Measurements from ENCODE around the gene RAD23A. TPM values are rescaled to one million over a fixed set of nuclear protein-coding genes. Genes with fewer than 3 reads are reported as not detected.
"Not testable (repeated sequence)": the region's sequence is repeated elsewhere in the genome, so short reads cannot be mapped to it uniquely, and the experiment has no call there.

RAD23A gene
- total RNA-seq, 1 experiment from 2014 or later: 126 TPM

GRCh38 chr19:12970070-12970820 is 24.6 kb downstream of the RAD23A start:
- no peak for DNase-seq (ENCODE audit: low read depth, low spot score)
- in situ Hi-C loops (cut with HindIII; ENCODE audit: low pct_unique_long_range_greater_than_20kb, low sequenced_read_pairs): no loop called here

- in situ Hi-C loops (cut with HindIII; ENCODE audit: low pct_unique_long_range_greater_than_20kb, low sequenced_read_pairs): no loop called here
- DNase-seq (ENCODE audit: low read depth, low spot score): no peak
These were observed 27.6 kb downstream of the RAD23A start for GRCh38 chr19:12973236-12973635.

DNA sequence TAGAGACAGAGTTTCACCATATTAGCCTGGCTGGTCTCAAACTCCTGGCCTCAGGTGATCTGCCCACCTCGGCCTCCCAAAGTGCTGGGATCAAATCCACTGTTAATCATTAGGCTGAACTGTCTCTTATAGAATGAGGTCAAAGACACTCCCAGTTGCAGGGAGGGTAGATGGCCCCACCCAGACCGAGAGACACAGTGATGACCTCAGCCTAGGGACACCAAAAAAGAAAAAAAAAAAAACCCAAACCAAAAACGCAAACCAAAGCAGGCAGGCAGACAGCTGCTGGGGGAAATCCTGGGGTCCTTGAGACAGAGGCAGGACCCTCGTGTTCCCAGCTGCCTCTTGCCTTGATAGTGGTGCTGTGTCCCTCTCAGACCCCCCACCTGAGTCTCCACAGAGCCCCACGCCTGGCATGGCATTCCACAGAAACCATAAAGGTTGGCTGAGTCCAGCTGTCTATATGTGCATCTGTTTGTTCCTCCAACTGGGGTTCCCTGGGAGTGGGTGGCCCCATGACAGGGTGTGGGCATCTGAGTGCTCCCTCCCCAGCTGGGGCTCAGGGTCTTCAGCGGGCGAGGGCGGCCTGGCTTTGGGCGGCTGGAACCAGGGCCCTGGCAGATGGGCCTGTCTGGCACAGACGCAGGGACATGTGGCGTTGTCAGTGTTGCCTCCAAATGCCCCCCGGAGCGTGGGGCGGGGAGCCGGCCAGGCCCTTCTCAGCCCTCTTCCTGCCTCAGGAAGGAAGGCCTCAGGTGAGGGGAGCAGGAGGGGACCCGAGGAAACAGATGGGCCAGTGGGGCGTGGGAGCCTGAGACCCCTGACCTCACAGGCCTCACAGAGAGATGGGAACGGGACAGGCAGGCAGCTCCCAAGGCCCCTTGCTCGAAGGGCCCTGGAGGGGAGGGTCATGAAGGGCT is 28.9 kb downstream of the RAD23A start:
- no peak for DNase-seq (ENCODE audit: low read depth, low spot score)
- in situ Hi-C loops (cut with HindIII; ENCODE audit: low pct_unique_long_range_greater_than_20kb, low sequenced_read_pairs): no loop called here

DNA sequence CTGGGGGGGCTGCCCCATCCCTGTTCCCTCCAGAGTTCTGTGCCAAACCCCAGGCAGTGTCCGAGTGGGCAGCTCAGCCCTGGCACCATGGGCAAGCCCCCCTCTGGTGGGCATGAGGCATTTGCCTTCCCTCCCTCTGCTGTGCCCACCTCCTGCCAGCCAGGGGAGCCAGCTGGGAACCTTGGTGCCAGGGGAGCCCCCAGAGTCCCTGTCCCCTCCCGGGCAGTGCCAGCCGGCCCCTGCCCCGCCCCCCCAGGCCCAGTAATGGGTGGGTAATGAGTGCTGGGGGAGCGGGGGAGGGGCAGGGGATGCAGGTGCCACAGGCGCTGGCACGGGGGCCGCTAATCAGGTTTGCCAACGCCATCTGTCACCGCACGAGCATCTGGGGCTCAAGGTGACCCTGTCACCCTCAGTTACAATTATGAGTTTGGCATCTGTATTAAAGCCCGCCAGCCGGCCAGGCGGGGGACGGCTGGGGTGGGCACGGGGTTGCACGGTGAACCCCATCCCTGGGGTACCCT is 29.6 kb downstream of the RAD23A start:
- in situ Hi-C loops (cut with HindIII; ENCODE audit: low pct_unique_long_range_greater_than_20kb, low sequenced_read_pairs): no loop called here
- DNase-seq (ENCODE audit: low read depth, low spot score): no peak

DNA sequence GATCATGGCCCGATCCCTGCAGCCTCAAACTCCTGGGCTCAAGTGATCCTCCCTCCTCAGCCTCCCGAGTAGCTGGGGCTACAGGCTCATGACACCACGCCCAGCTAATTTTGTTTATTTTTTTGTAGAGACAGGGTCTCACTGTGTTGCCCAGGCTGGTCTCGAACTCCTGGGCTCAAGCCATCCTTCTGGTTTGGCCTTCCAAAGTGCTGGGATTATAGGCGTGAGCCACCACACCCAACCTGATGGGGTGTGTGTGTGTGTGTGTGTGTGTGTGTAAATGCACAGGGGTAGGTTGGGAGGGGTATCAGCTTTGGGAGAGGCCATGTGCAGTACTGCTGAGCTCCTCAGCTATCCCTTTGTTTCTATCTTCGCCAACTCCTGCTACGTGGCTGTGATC is 30.4 kb downstream of the RAD23A start:
- in situ Hi-C loops (cut with HindIII; ENCODE audit: low pct_unique_long_range_greater_than_20kb, low sequenced_read_pairs); DNase-seq (ENCODE audit: low read depth, low spot score): not testable (repeated sequence)

- DNase-seq (ENCODE audit: low read depth, low spot score): no peak
- in situ Hi-C loops (cut with HindIII; ENCODE audit: low pct_unique_long_range_greater_than_20kb, low sequenced_read_pairs): no loop called here
These were observed 34.3 kb downstream of the RAD23A start for GRCh38 chr19:12979974-12980373.

DNA sequence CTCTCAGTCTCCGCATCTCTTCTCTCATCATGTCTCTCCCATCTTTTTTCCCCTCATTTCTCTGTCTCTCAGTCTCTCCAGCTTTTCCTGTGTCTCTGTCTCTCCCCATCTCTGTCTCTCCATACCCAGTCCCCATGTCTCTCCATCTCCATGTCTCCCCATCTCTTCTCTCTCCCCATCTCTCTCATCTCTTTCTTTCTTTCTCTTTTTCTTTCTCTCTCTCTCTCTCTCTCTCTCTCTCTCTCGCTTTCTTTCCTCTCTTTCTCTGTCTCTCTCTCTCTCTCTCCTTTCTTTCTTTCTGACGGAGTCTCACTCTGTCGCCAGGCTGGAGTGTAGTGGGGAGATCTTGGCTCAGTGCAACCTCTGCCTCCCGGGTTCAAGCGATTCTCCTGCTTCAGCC is 37.0 kb downstream of the RAD23A start:
- no peak for DNase-seq (ENCODE audit: low read depth, low spot score)
- in situ Hi-C loops (cut with HindIII; ENCODE audit: low pct_unique_long_range_greater_than_20kb, low sequenced_read_pairs): no loop called here

DNA sequence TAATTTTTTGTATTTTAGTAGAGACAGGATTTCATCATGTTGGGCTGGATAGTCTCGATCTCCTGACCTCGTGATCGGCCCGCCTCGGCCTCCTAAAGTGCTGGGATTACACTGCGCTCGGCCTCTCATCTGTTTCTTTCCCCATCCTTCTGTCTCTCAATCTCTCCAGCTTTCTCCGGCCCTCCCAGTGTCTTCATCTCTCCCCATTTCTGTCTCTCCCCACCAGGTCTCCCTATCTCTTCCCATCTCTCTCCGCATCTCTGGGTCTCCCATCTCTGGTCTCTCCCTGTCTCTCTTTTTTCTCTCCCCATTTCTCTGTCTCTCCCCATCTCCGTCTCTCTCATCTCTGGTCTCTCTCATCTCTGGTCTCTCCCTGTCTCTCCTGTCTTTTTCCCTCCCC is 37.4 kb downstream of the RAD23A start:
- in situ Hi-C loops (cut with HindIII; ENCODE audit: low pct_unique_long_range_greater_than_20kb, low sequenced_read_pairs): no loop called here

DNA sequence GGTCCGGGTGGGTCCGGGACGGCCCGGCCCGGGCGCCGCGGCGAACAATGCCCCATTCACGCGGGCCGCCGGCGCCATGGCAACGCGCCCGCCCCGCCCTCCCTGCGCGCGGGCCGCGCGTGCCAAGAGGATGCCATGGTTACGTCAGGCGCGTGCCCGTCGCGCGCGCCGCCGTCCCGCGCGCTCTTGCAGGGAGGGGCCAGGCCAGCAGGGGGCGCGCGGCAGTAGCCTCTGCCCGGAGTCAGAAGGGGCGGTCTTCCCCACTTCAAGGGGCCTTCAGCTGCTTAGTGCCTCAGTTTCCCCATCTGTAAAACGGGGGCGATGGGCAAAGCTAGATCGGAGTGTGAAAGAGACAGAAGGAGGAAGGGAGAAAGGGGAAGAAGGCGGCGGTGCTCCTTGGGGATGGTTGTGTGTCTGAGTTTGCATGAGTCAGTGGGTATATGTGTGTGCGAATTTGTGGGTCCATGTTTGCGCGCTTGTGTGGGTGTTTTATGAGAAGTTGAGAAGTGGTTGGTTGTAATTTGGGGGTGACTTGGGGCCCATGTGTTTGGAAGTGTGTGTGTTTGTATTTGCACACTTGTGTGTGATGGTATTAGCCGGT is 38.0 kb downstream of the RAD23A start:
- in situ Hi-C loops (cut with HindIII; ENCODE audit: low pct_unique_long_range_greater_than_20kb, low sequenced_read_pairs): no loop called here
- peak; percentile 66 for DNase-seq (ENCODE audit: low read depth, low spot score)

More for the DNA sequence above, 37.4 kb downstream of the RAD23A start:
- no peak for DNase-seq (ENCODE audit: low read depth, low spot score)

DNA sequence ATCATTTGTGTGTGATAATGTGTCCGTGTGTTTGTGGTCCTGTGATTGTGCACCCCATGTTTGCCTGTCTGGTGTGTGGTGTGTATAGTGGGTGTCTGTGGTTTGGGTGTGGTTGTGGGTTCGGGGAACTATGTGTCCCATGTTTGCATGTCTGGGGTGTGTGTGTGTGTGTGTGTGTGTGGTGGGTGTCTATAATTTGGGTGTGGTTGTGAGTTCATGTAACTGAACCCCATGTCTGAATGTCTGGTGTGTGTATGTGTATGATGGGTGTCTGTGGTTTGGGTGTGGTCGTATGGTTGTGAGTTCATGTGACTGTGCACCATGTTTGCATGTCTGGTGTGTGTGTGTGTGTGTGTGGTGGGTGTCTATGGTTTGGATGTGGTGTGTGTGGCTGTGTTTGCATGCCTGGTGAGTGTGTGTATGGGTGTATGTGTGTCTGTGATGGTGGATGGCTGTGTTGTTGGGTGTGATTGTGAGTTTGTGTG is 38.5 kb downstream of the RAD23A start:
- in situ Hi-C loops (cut with HindIII; ENCODE audit: low pct_unique_long_range_greater_than_20kb, low sequenced_read_pairs): no loop called here
- no peak for DNase-seq (ENCODE audit: low read depth, low spot score)

DNA sequence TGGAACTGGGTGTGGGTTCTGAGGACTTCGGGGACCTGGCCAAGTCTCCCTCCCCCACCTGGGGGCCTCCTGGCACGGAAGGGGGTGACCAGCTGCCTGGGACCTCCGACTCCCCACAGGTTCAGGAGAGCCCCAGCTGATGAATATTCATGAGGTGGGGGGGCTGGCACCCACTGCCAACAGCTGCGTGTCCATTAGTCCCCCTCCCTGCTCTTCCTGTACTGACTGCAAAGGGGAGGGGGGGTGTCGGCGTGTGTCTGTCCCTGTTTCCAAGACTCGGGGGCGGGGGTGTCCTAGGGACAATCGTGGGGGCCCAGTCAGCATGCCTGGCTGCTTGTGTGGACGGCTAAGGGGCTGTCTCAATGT is 39.0 kb downstream of the RAD23A start:
- no peak for DNase-seq (ENCODE audit: low read depth, low spot score)
- in situ Hi-C loops (cut with HindIII; ENCODE audit: low pct_unique_long_range_greater_than_20kb, low sequenced_read_pairs): no loop called here

- no peak for DNase-seq (ENCODE audit: low read depth, low spot score)
- in situ Hi-C loops (cut with HindIII; ENCODE audit: low pct_unique_long_range_greater_than_20kb, low sequenced_read_pairs): no loop called here
These were observed 39.6 kb downstream of the RAD23A start for GRCh38 chr19:12985049-12985776.

DNA sequence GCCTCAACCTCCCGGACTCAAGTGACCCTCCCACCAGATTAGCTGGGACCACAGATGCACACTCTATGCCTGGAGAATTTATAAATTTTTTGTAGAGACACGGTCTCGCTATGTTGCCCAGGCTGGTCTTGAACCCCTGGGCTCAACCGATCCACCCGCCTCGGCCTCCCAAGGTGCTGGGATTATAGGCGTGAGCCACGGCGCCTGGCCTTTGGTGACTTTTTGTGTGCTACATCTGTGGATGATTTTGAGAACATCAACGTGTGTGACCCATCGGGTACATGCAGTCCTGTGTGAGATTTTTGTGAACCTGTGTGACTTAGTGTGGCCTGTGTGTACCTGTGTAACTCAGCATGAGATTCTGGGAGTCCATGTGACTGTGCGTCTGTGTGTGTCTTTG is 41.1 kb downstream of the RAD23A start:
- no peak for DNase-seq (ENCODE audit: low read depth, low spot score)
- in situ Hi-C loops (cut with HindIII; ENCODE audit: low pct_unique_long_range_greater_than_20kb, low sequenced_read_pairs): no loop called here

DNA sequence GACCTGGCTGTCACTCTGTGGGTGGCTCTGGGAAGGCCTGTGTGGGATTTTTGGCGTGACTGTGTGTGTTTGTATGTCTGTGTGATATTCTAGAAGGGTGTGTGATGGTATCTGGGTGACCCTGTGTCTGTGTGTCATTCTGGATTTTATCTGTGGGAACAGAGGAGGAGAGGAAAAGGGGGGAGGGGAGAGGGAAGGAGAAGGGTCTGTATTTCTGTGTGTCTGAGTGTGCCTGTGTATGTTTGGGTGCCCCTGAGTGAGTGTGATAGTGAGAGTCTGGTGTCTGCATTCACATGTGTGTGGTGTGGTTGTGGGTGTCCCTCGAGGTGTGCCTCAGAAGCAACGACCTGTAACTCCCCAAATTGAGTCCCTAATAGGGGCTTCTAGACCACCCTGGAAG is 41.5 kb downstream of the RAD23A start:
- in situ Hi-C loops (cut with HindIII; ENCODE audit: low pct_unique_long_range_greater_than_20kb, low sequenced_read_pairs): no loop called here
- DNase-seq (ENCODE audit: low read depth, low spot score): no peak

DNA sequence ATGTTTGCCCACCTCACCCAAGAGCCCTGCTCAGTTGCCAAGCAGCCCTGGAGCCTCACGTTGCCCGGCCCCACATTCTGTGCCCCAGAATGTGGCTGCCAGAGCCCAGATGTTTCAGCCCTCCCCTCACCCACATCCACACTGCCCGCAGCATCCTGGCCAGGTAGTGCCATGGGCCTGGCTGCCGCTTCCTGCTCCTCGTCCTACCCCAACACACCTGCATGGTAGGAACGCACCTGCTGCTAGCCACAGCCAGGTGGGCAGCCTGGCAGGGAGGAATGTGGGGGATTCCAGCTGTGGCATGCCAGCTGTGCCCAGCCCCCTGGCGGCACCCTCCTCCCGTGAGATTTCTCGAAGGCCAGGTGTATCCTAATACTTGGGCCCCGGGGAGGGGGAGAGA is 42.1 kb downstream of the RAD23A start:
- in situ Hi-C loops (cut with HindIII; ENCODE audit: low pct_unique_long_range_greater_than_20kb, low sequenced_read_pairs): no loop called here
- no peak for DNase-seq (ENCODE audit: low read depth, low spot score)

GRCh38 chr19:12990431-12990830 is 44.8 kb downstream of the RAD23A start:
- DNase-seq (ENCODE audit: low read depth, low spot score): no peak
- in situ Hi-C loops (cut with HindIII; ENCODE audit: low pct_unique_long_range_greater_than_20kb, low sequenced_read_pairs): no loop called here

GRCh38 chr19:12990853-12991252 is 45.2 kb downstream of the RAD23A start:
- DNase-seq (ENCODE audit: low read depth, low spot score): no peak
- in situ Hi-C loops (cut with HindIII; ENCODE audit: low pct_unique_long_range_greater_than_20kb, low sequenced_read_pairs): no loop called here

DNA sequence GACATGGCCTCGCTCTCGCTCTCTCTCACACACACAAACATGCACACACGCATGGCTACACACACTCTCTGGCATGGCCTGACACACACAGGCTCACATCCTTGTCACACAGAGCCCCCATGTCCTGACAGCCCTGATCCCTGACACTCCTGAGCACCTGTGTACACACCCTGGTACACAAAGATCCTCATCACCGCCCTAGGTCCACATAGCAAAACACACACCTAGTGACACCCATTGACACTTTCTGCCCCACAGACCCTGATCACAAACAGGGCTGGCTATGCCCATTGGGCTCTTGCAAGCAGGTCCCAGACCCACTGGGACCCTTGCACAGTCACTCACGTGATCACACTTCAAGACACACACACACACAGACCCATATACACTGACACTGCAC is 45.6 kb downstream of the RAD23A start:
- no peak for DNase-seq (ENCODE audit: low read depth, low spot score)
- in situ Hi-C loops (cut with HindIII; ENCODE audit: low pct_unique_long_range_greater_than_20kb, low sequenced_read_pairs): no loop called here
